Transverse colon (tissue), 4 donors: ENCODE results near the gene ACSL6. TPM values are rescaled to one million over a fixed set of nuclear protein-coding genes. Genes with fewer than 3 reads are reported as not detected.

Source experiments
- DNase-seq: peaks from one replicate; pipeline ENCODE4 v3.0.0-alpha.2; 2019
- H3K27ac ChIP-seq, 4 donors: fragments of 200-600 bp; sonication (generic); 2 replicates each; pipeline ENCODE4 v1.5.1; 2016 to 2018; ENCODE audit warnings: inconsistent platforms in 4 of 4
- H3K27me3 ChIP-seq: fragments of 200-600 bp; sonication (generic); 2 replicates; pipeline ENCODE4 v1.5.1; 2017; ENCODE audit warnings: inconsistent platforms
- H3K36me3 ChIP-seq, 4 donors: fragments of 200-600 bp; sonication (generic); 2 replicates each; pipeline ENCODE4 v1.5.1; 2017 to 2019; ENCODE audit warnings: inconsistent platforms in 4 of 4
- H3K4me1 ChIP-seq, 4 donors: fragments of 200-600 bp; sonication (generic); 2 replicates each; pipeline ENCODE4 v1.5.1; 2017 to 2020; ENCODE audit warnings: inconsistent platforms in 4 of 4
- H3K4me3 ChIP-seq, 4 donors: fragments of 200-600 bp; sonication (generic); 1 replicate in 1 of 4; 2 replicates in 3 of 4; pipeline versions ENCODE4 v1.5.1 to v1.6.1; 2017 to 2019; ENCODE audit warnings: inconsistent platforms in 4 of 4
- H3K9me3 ChIP-seq, 2 donors: fragments of 200-600 bp; sonication (generic); 2 replicates each; pipeline ENCODE4 v1.5.1; 2017 to 2019; ENCODE audit warnings: inconsistent platforms in 2 of 2
- CTCF ChIP-seq, 5 experiments: fragments of 200-600 bp in 3 of 5; fragments of 450-650 bp in 2 of 5; sonication (generic) in 3 of 5; IDR thresholded peaks; 1 replicate in 2 of 5; 2 replicates in 3 of 5; pipeline ENCODE4 v1.5.1; 2016 to 2017; ENCODE audit warnings: antibody characterized with exemption in 5 of 5, inconsistent platforms in 3 of 5, mild to moderate bottlenecking in 2 of 5, moderate library complexity in 1 of 5
- EP300 ChIP-seq: sonication (generic); formaldehyde crosslinking; IDR thresholded peaks from one replicate; pipeline ENCODE4 v1.6.1; 2017; ENCODE audit warnings: antibody characterized with exemption, low read depth
- POLR2A ChIP-seq: fragments of 450-650 bp; IDR thresholded peaks from one replicate; pipeline ENCODE4 v1.6.1; 2016; ENCODE audit warnings: antibody characterized with exemption, mild to moderate bottlenecking, moderate library complexity
- POLR2AphosphoS5 ChIP-seq, 3 donors: sonication (generic); formaldehyde crosslinking; IDR thresholded peaks; one replicate each; pipeline ENCODE4 v1.6.1; 2016; ENCODE audit warnings: antibody characterized with exemption in 3 of 3
- WGBS, 2 donors: methylation state at CpG; one replicate each; pipeline ENCODE4 v1.1.5; 2018; ENCODE audit warnings: low coverage in 1 of 2; 5-methylcytosine and 5-hydroxymethylcytosine counted together
- in situ Hi-C, 4 donors: fragments of 200-750 bp; cut with MboI; loops; one replicate each; pipeline versions ENCODE4 v1.15.0 to v1.15.1; 2017; ENCODE audit warnings: low sequenced_read_pairs in 3 of 4, low pct_ligation_motif_present in 1 of 4, low pct_unique_long_range_greater_than_20kb in 1 of 4
- intact Hi-C: fragments of 100-400 bp; cut with DNase I; formaldehyde crosslinking; loops from one replicate; pipeline ENCODE4 v1.15.1; 2023; ENCODE audit warnings: low total_unique reads
- total RNA-seq, 4 donors: library from RNA; depleted of rRNA; stranded (reverse); fragments of >200 nt; gene quantifications; one replicate each; pipeline ENCODE4 v1.1.0, GENCODE V29; 2016

Gene ACSL6
- total RNA-seq, 4 donors from 2014 or later: 0.41 to 0.64 TPM; not detected in 2

GRCh38 chr5:131994090-131994489 is 17.4 kb downstream of the ACSL6 start:
- Histone ChIP-seq H3K4me3 (no peak overlapping the region), H3K4me1 (no peaks in the 10 kb centered on the region), H3K27ac (no peak overlapping the region), H3K36me3 (no peaks in the 10 kb centered on the region), H3K9me3 (no peaks in the 10 kb centered on the region), H3K27me3 (no peaks in the 10 kb centered on the region)
- WGBS, 2 donors: 80% methylated on average over 7 of the region's 7 CpGs; no CpG with 5 or more reads in 1 of the 2 donors
- intact Hi-C loops (no loop called here), in situ Hi-C loops (no loop called here)
- TF ChIP-seq CTCF (IDR thresholded peaks at IDR 0.05) (no peak), POLR2A (no peak), EP300 (no peak), POLR2AphosphoS5 (IDR thresholded peaks at IDR 0.05) (no peak)
- DNase-seq: no peak

GRCh38 chr5:131993676-131994075 is 17.8 kb downstream of the ACSL6 start:
- WGBS, 2 donors: 85% methylated on average over 4 of the region's 4 CpGs; no CpG with 5 or more reads in 1 of the 2 donors
- Histone ChIP-seq H3K9me3 (no peaks in the 10 kb centered on the region), H3K36me3 (no peaks in the 10 kb centered on the region), H3K4me1 (no peaks in the 10 kb centered on the region), H3K4me3 (no peak overlapping the region), H3K27me3 (no peaks in the 10 kb centered on the region), H3K27ac (no peak overlapping the region)
- TF ChIP-seq CTCF (IDR thresholded peaks at IDR 0.05): no peak
- no peak for TF ChIP-seq EP300
- TF ChIP-seq POLR2AphosphoS5 (IDR thresholded peaks at IDR 0.05): no peak
- no peak for TF ChIP-seq POLR2A
- no peak for DNase-seq
- in situ Hi-C loops (no loop called here), intact Hi-C loops (no loop called here)

GRCh38 chr5:131992370-131992769 is 19.1 kb downstream of the ACSL6 start:
- WGBS, 2 donors: 47 to 72% methylated on average over 4 to 5 of the region's 5 CpGs
- intact Hi-C loops (no loop called here), in situ Hi-C loops (no loop called here)
- H3K27me3 ChIP-seq: no peaks in the 10 kb centered on the region
- H3K4me3 ChIP-seq: no peak overlapping the region
- no peak for TF ChIP-seq CTCF (IDR thresholded peaks at IDR 0.05)
- TF ChIP-seq POLR2AphosphoS5 (IDR thresholded peaks at IDR 0.05): no peak
- no peak for TF ChIP-seq EP300
- TF ChIP-seq POLR2A: no peak
- no peak for DNase-seq
- H3K36me3 ChIP-seq: no peaks in the 10 kb centered on the region
- no peaks in the 10 kb centered on the region for H3K9me3 ChIP-seq
- no peak overlapping the region for H3K27ac ChIP-seq
- H3K4me1 ChIP-seq: no peaks in the 10 kb centered on the region

DNA sequence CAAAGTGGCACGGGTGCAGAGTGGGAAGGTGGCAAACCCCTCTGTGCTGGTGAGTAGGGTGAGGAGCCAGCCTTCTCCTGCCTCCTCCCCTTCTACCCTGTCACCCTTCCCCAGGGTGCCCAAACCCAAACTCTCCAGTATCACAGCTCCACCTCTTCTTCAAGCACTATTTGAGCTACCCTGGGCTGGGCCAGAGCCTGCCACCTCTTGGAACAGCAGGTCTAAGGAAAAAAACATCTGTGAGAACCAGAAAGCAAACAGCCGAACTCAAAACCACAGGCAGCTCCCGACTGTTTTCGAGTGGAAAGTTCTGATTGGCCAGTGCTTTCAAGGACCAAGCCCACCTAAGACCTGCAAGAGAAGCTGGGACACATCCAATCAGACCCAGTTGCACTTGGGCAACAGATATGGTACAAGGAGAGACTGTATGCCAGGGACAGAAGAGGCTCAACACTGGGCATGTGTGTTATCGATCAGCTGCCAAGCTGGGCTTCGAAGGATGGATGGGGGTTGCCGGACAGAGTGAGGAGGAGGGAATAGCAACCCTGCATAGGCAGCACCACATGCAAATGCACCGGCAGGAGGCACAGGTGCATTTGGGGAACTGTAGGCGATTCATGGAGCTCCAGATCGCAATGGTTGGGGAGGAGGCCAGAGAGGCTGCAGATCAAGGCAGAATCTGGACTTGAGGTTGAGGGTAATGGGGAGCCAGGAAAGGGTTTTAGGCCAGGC is 19.7 kb downstream of the ACSL6 start:
- Histone ChIP-seq H3K27ac (no peak overlapping the region), H3K4me3 (no peak overlapping the region), H3K36me3 (no peaks in the 10 kb centered on the region), H3K9me3 (no peaks in the 10 kb centered on the region), H3K27me3 (no peaks in the 10 kb centered on the region), H3K4me1 (no peaks in the 10 kb centered on the region)
- TF ChIP-seq CTCF (IDR thresholded peaks at IDR 0.05) (no peak), POLR2A (no peak), EP300 (no peak), POLR2AphosphoS5 (IDR thresholded peaks at IDR 0.05) (no peak)
- in situ Hi-C loops (no loop called here), intact Hi-C loops (no loop called here)
- DNase-seq: no peak
- 74 to 79% methylated on average over 3 to 10 of the region's 10 CpGs for WGBS, 2 donors
